Astrocyte (in vitro differentiated cells and primary cell): ENCODE results near the gene PGBD2.

Experiments
- CTCF ChIP-seq: IDR thresholded peaks from 2 replicates; pipeline ENCODE4 v1.5.1; 2011; ENCODE audit warnings: low read depth, mild to moderate bottlenecking, inconsistent platforms, low read length, moderate library complexity; ENCODE audit not compliant: insufficient read depth
- EZH2 ChIP-seq: IDR thresholded peaks from 2 replicates; pipeline ENCODE4 v1.6.1; 2012; ENCODE audit warnings: mild to moderate bottlenecking, low read length, inconsistent platforms; ENCODE audit not compliant: insufficient read depth

GRCh38 chr1:248873409-248873992, 32.5 kb upstream of the PGBD2 start:
- TF ChIP-seq EZH2 = no peak
- TF ChIP-seq CTCF = no peak
